ENCODE results near the gene DIS3. TPM values are rescaled to one million over a fixed set of nuclear protein-coding genes. Genes with fewer than 3 reads are reported as not detected.
A peak's percentile ranks its signal among the peaks of the same experiment; 100 is the strongest.

DIS3 gene
- 26.4 TPM for polyA plus RNA-seq (2013, experiment 1 of 2)
- 26.5 TPM for polyA plus RNA-seq (2013, experiment 2 of 2)

- H3K23ac ChIP-seq (ENCODE audit: low read length in 2 of 2) = peak within 1 kb of the TSS in 1 of 2 experiments; percentile 99
- H2BK5ac ChIP-seq (ENCODE audit: low read depth, low read length, poor library complexity, severe bottlenecking) = peak within 1 kb of the TSS; percentile 57
- H3K27me3 ChIP-seq (ENCODE audit: control insufficient read depth in 1 of 2, insufficient read depth in 1 of 2, low read length in 2 of 2) = no peaks in the 10 kb centered on the region
- H4K8ac ChIP-seq (ENCODE audit: low read length) = peak within 1 kb of the TSS; percentile 96
- peaks cover 3% of the 10 kb centered on the region for H3K4me1 ChIP-seq (ENCODE audit: control insufficient read depth, insufficient read depth, low read depth, low read length)
- peak within 1 kb of the TSS in 1 of 2 experiments; percentile 52 for H2BK12ac ChIP-seq (ENCODE audit: low read length in 2 of 2)
- peak within 1 kb of the TSS; percentile 92 for H3K27ac ChIP-seq (ENCODE audit: low read length, poor library complexity, severe bottlenecking)
- H2AK5ac ChIP-seq (ENCODE audit: low read length, severe bottlenecking) = peak within 1 kb of the TSS; percentile 77
- H3K9me3 ChIP-seq (ENCODE audit: control insufficient read depth, low read length) = no peaks in the 10 kb centered on the region
- H3K79me1 ChIP-seq (replicated peaks; ENCODE audit: low read length, poor library complexity, severe bottlenecking) = peaks cover 15% of the 10 kb centered on the region
- peak within 1 kb of the TSS; percentile 99 for H3K4ac ChIP-seq (ENCODE audit: low read depth in 1 of 2, low read length in 2 of 2)
- peak within 1 kb of the TSS; percentile 84 to 100 for H3K4me3 ChIP-seq (ENCODE audit: insufficient read depth in 1 of 2, low read depth in 1 of 2, low read length in 2 of 2)
- H3K18ac ChIP-seq (ENCODE audit: low read depth in 1 of 2, low read length in 2 of 2) = peak within 1 kb of the TSS; percentile 86 to 94
- peak within 1 kb of the TSS; percentile 98 for H3K9ac ChIP-seq (ENCODE audit: low read length)
- peak within 1 kb of the TSS; percentile 74 to 98 for H3K14ac ChIP-seq (ENCODE audit: low read length in 2 of 2)
- peak within 1 kb of the TSS; percentile 89 for H3K4me2 ChIP-seq (ENCODE audit: low read length, poor library complexity, severe bottlenecking)
- peak; percentile 99 for DNase-seq
- peaks cover 4 to 44% of the 10 kb centered on the region in 2 experiments for H3K36me3 ChIP-seq (ENCODE audit: control insufficient read depth in 1 of 2, insufficient read depth in 2 of 2, low read depth in 1 of 2, low read length in 2 of 2)
- H4K91ac ChIP-seq (ENCODE audit: low read length) = peak within 1 kb of the TSS; percentile 95
- H2BK15ac ChIP-seq (ENCODE audit: low read depth, poor library complexity, severe bottlenecking) = peak within 1 kb of the TSS; percentile 52
- WGBS = under 1% methylated on average over 79 of the region's 81 CpGs
- peak within 1 kb of the TSS; percentile 73 for H2BK120ac ChIP-seq (ENCODE audit: low read depth, low read length)
- peak within 1 kb of the TSS; percentile 95 for H2AFZ ChIP-seq (ENCODE audit: low read depth, low read length)
These were observed at the start of gene DIS3, which contains the start of gene PIBF1 for GRCh38 chr13:72781451-72782439. Gene DIS3, minus strand, starts transcription at chr13:72781900. Its CDS starts 68 bp downstream, at chr13:72781832. Gene PIBF1, plus strand, starts transcription at chr13:72782133. Its CDS starts 1,337 bp downstream, at chr13:72783470.

- H3K18ac ChIP-seq (ENCODE audit: low read depth in 1 of 2, low read length in 2 of 2) = no peak overlapping the region
- H3K4me3 ChIP-seq (ENCODE audit: insufficient read depth in 1 of 2, low read depth in 1 of 2, low read length in 2 of 2) = no peak overlapping the region
- H3K4me2 ChIP-seq (ENCODE audit: low read length, poor library complexity, severe bottlenecking) = no peak overlapping the region
- H3K14ac ChIP-seq (ENCODE audit: low read length in 2 of 2) = no peak overlapping the region
- no peak overlapping the region for H2BK120ac ChIP-seq (ENCODE audit: low read depth, low read length)
- DNase-seq = no peak
- H2AFZ ChIP-seq (ENCODE audit: low read depth, low read length) = no peak overlapping the region
- H3K36me3 ChIP-seq (ENCODE audit: control insufficient read depth in 1 of 2, insufficient read depth in 2 of 2, low read depth in 1 of 2, low read length in 2 of 2) = peaks cover 3 to 69% of the 10 kb centered on the region in 2 experiments
- no peak overlapping the region for H2BK15ac ChIP-seq (ENCODE audit: low read depth, poor library complexity, severe bottlenecking)
- no peak overlapping the region for H2BK5ac ChIP-seq (ENCODE audit: low read depth, low read length, poor library complexity, severe bottlenecking)
- no peaks in the 10 kb centered on the region for H3K79me1 ChIP-seq (replicated peaks; ENCODE audit: low read length, poor library complexity, severe bottlenecking)
- no peak overlapping the region for H4K8ac ChIP-seq (ENCODE audit: low read length)
- no peaks in the 10 kb centered on the region for H3K27me3 ChIP-seq (ENCODE audit: control insufficient read depth in 1 of 2, insufficient read depth in 1 of 2, low read length in 2 of 2)
- H3K23ac ChIP-seq (ENCODE audit: low read length in 2 of 2) = no peak overlapping the region
- H3K9me3 ChIP-seq (ENCODE audit: control insufficient read depth, low read length) = no peaks in the 10 kb centered on the region
- no peak overlapping the region for H3K4ac ChIP-seq (ENCODE audit: low read depth in 1 of 2, low read length in 2 of 2)
- no peak overlapping the region for H3K9ac ChIP-seq (ENCODE audit: low read length)
- peaks cover 1% of the 10 kb centered on the region for H3K4me1 ChIP-seq (ENCODE audit: control insufficient read depth, insufficient read depth, low read depth, low read length)
- no peak overlapping the region for H2AK5ac ChIP-seq (ENCODE audit: low read length, severe bottlenecking)
- no peak overlapping the region for H3K27ac ChIP-seq (ENCODE audit: low read length, poor library complexity, severe bottlenecking)
- H4K91ac ChIP-seq (ENCODE audit: low read length) = no peak overlapping the region
- 98% methylated on average over 3 of the region's 3 CpGs for WGBS
- H2BK12ac ChIP-seq (ENCODE audit: low read length in 2 of 2) = no peak overlapping the region
These were observed 42.0 kb upstream of the DIS3 start for GRCh38 chr13:72823724-72824123.

- no peak overlapping the region for H2BK5ac ChIP-seq (ENCODE audit: low read depth, low read length, poor library complexity, severe bottlenecking)
- no peak overlapping the region for H3K14ac ChIP-seq (ENCODE audit: low read length in 2 of 2)
- H2AFZ ChIP-seq (ENCODE audit: low read depth, low read length) = no peak overlapping the region
- no peaks in the 10 kb centered on the region for H3K27me3 ChIP-seq (ENCODE audit: control insufficient read depth in 1 of 2, insufficient read depth in 1 of 2, low read length in 2 of 2)
- H3K23ac ChIP-seq (ENCODE audit: low read length in 2 of 2) = no peak overlapping the region
- H3K4ac ChIP-seq (ENCODE audit: low read depth in 1 of 2, low read length in 2 of 2) = no peak overlapping the region
- H3K27ac ChIP-seq (ENCODE audit: low read length, poor library complexity, severe bottlenecking) = no peak overlapping the region
- H3K36me3 ChIP-seq (ENCODE audit: control insufficient read depth in 1 of 2, insufficient read depth in 2 of 2, low read depth in 1 of 2, low read length in 2 of 2) = peaks cover 3 to 73% of the 10 kb centered on the region in 2 experiments
- WGBS = no CpG with 5 or more reads among the region's 2 CpGs
- H3K18ac ChIP-seq (ENCODE audit: low read depth in 1 of 2, low read length in 2 of 2) = no peak overlapping the region
- no peak overlapping the region for H3K4me3 ChIP-seq (ENCODE audit: insufficient read depth in 1 of 2, low read depth in 1 of 2, low read length in 2 of 2)
- no peak overlapping the region for H2AK5ac ChIP-seq (ENCODE audit: low read length, severe bottlenecking)
- H4K8ac ChIP-seq (ENCODE audit: low read length) = no peak overlapping the region
- DNase-seq = no peak
- no peak overlapping the region for H2BK15ac ChIP-seq (ENCODE audit: low read depth, poor library complexity, severe bottlenecking)
- H3K9ac ChIP-seq (ENCODE audit: low read length) = no peak overlapping the region
- no peaks in the 10 kb centered on the region for H3K9me3 ChIP-seq (ENCODE audit: control insufficient read depth, low read length)
- H2BK12ac ChIP-seq (ENCODE audit: low read length in 2 of 2) = no peak overlapping the region
- peaks cover 1% of the 10 kb centered on the region for H3K4me1 ChIP-seq (ENCODE audit: control insufficient read depth, insufficient read depth, low read depth, low read length)
- H4K91ac ChIP-seq (ENCODE audit: low read length) = no peak overlapping the region
- H3K4me2 ChIP-seq (ENCODE audit: low read length, poor library complexity, severe bottlenecking) = no peak overlapping the region
- no peaks in the 10 kb centered on the region for H3K79me1 ChIP-seq (replicated peaks; ENCODE audit: low read length, poor library complexity, severe bottlenecking)
- H2BK120ac ChIP-seq (ENCODE audit: low read depth, low read length) = no peak overlapping the region
These were observed 41.4 kb upstream of the DIS3 start for GRCh38 chr13:72823081-72823480.

GRCh38 chr13:72820898-72821279, 39.2 kb upstream of the DIS3 start:
- Histone ChIP-seq H3K18ac (ENCODE audit: low read depth in 1 of 2, low read length in 2 of 2) (no peak overlapping the region), H3K27ac (ENCODE audit: low read length, poor library complexity, severe bottlenecking) (no peak overlapping the region), H2AK5ac (ENCODE audit: low read length, severe bottlenecking) (no peak overlapping the region), H3K4me3 (ENCODE audit: insufficient read depth in 1 of 2, low read depth in 1 of 2, low read length in 2 of 2) (no peak overlapping the region), H2BK120ac (ENCODE audit: low read depth, low read length) (no peak overlapping the region), H3K23ac (ENCODE audit: low read length in 2 of 2) (no peak overlapping the region), H4K91ac (ENCODE audit: low read length) (no peak overlapping the region), H2BK15ac (ENCODE audit: low read depth, poor library complexity, severe bottlenecking) (no peak overlapping the region), H3K4ac (ENCODE audit: low read depth in 1 of 2, low read length in 2 of 2) (no peak overlapping the region), H3K36me3 (ENCODE audit: control insufficient read depth in 1 of 2, insufficient read depth in 2 of 2, low read depth in 1 of 2, low read length in 2 of 2) (peaks cover 3 to 56% of the 10 kb centered on the region in 2 experiments), H2AFZ (ENCODE audit: low read depth, low read length) (no peak overlapping the region), H3K27me3 (ENCODE audit: control insufficient read depth in 1 of 2, insufficient read depth in 1 of 2, low read length in 2 of 2) (no peaks in the 10 kb centered on the region), H3K9me3 (ENCODE audit: control insufficient read depth, low read length) (no peaks in the 10 kb centered on the region), H3K4me1 (ENCODE audit: control insufficient read depth, insufficient read depth, low read depth, low read length) (peaks cover 1% of the 10 kb centered on the region), H4K8ac (ENCODE audit: low read length) (no peak overlapping the region), H3K14ac (ENCODE audit: low read length in 2 of 2) (no peak overlapping the region), H3K4me2 (ENCODE audit: low read length, poor library complexity, severe bottlenecking) (no peak overlapping the region), H2BK5ac (ENCODE audit: low read depth, low read length, poor library complexity, severe bottlenecking) (no peak overlapping the region), H3K79me1 (replicated peaks; ENCODE audit: low read length, poor library complexity, severe bottlenecking) (peaks cover 2% of the 10 kb centered on the region), H2BK12ac (ENCODE audit: low read length in 2 of 2) (no peak overlapping the region), H3K9ac (ENCODE audit: low read length) (no peak overlapping the region)
- no peak for DNase-seq
- no CpG with 5 or more reads among the region's 1 CpG for WGBS

Data from mesenchymal stem cell (in vitro differentiated cells and primary cell).